ENCODE data around the gene OR4K2. TPM values are rescaled to one million over a fixed set of nuclear protein-coding genes. Genes with fewer than 3 reads are reported as not detected.

The OR4K2 gene
- total RNA-seq, 1 donor from 2014 or later, result not detected

- H3K9me3 ChIP-seq (ENCODE audit: low read depth), result peaks cover 77% of the 10 kb centered on the region
Observed at GRCh38 chr14:19930617-19931016, 55.7 kb downstream of the OR4K2 start, which contains the start of gene OR4K1. TSS of gene OR4K1 (plus strand) at chr14:19930917. CDS start at chr14:19935667, 4,750 bp downstream.

More at GRCh38 chr14:19930617-19931016, 55.7 kb downstream of the OR4K2 start, which contains the start of gene OR4K1:
- H3K4me2 ChIP-seq, result no peak within 1 kb of the TSS
- H3K79me2 ChIP-seq (ENCODE audit: low read depth), result no peaks in the 10 kb centered on the region
- H3K27me3 Mint-ChIP-seq (ENCODE audit: insufficient read depth, low read depth), result no peaks in the 10 kb centered on the region
- no peaks in the 10 kb centered on the region for H3K4me1 ChIP-seq
- no peak within 1 kb of the TSS for H3K27ac ChIP-seq
- no peak within 1 kb of the TSS for H3K4me3 ChIP-seq
- no peaks in the 10 kb centered on the region for H3K36me3 ChIP-seq
- no peak within 1 kb of the TSS for H3K27ac Mint-ChIP-seq
- no peaks in the 10 kb centered on the region for H3K36me3 Mint-ChIP-seq
- H3K27me3 ChIP-seq, result no peaks in the 10 kb centered on the region
- no peaks in the 10 kb centered on the region for H3K4me1 Mint-ChIP-seq
- DNase-seq (ENCODE audit: low spot score), result no peak
- H3F3A ChIP-seq (ENCODE audit: low read depth), result no peaks in the 10 kb centered on the region
- H2AFZ ChIP-seq (replicated peaks), result no peak within 1 kb of the TSS
- no peak within 1 kb of the TSS for H3K9ac ChIP-seq
- no peaks in the 10 kb centered on the region for H4K20me1 ChIP-seq (ENCODE audit: low read depth)
- TF ChIP-seq EZH2phosphoT487 (IDR thresholded peaks at IDR 0.05) (no peak), CTCF (IDR thresholded peaks at IDR 0.05) (no peak), EZH2 (IDR thresholded peaks at IDR 0.05) (no peak)
- H3K9me3 Mint-ChIP-seq, result peaks cover 20% of the 10 kb centered on the region
- no peak within 1 kb of the TSS for H3K4me3 Mint-ChIP-seq

Other genes starting within 250 kb of the OR4K2 start
- not detected in 2 replicates for gene OR11H2, start 161.3 kb upstream of the OR4K2 start, total RNA-seq (ENCODE audit: low replicate concordance)
- gene OR4Q3, start 131.6 kb upstream of the OR4K2 start, total RNA-seq (ENCODE audit: low replicate concordance), result not detected in 2 replicates
- not detected in 2 replicates for gene OR4M1, start 101.6 kb upstream of the OR4K2 start, total RNA-seq (ENCODE audit: low replicate concordance)
- gene OR4N2, start 71.4 kb upstream of the OR4K2 start, total RNA-seq (ENCODE audit: low replicate concordance), result not detected in 2 replicates
- not detected in 2 replicates for gene OR4K5, start 45.5 kb downstream of the OR4K2 start, total RNA-seq (ENCODE audit: low replicate concordance)
- gene OR4K1, start 55.8 kb downstream of the OR4K2 start, total RNA-seq (ENCODE audit: low replicate concordance), result not detected in 2 replicates
- not detected in 2 replicates for gene OR4K15, start 100.4 kb downstream of the OR4K2 start, total RNA-seq (ENCODE audit: low replicate concordance)
- gene OR4Q2, start 127.0 kb downstream of the OR4K2 start, total RNA-seq (ENCODE audit: low replicate concordance), result not detected in 2 replicates
- not detected in 2 replicates for gene OR4K14, start 144.2 kb downstream of the OR4K2 start, total RNA-seq (ENCODE audit: low replicate concordance)
- not detected in 2 replicates for gene OR4K13, start 160.9 kb downstream of the OR4K2 start, total RNA-seq (ENCODE audit: low replicate concordance)
- gene OR4L1, start 184.9 kb downstream of the OR4K2 start, total RNA-seq (ENCODE audit: low replicate concordance), result not detected in 2 replicates
- not detected in 2 replicates for gene OR4K17, start 235.6 kb downstream of the OR4K2 start, total RNA-seq (ENCODE audit: low replicate concordance)